H9 (cell line): ENCODE data around the gene TMC1. TPM values are rescaled to one million over a fixed set of nuclear protein-coding genes. Genes with fewer than 3 reads are reported as not detected.

Experiments
- DNase-seq: peaks from one replicate; pipeline ENCODE4 v3.0.0-alpha.2; 2017
- H2AFZ ChIP-seq: one replicate; pipeline ENCODE4 v1.6.1; 2013; ENCODE audit warnings: mild to moderate bottlenecking, low read length, control low read depth, moderate library complexity
- H2AK5ac ChIP-seq: 2 replicates; pipeline ENCODE4 v1.6.1; 2013; ENCODE audit warnings: low read length, control low read depth, mixed read lengths; ENCODE audit not compliant: insufficient read length
- H2BK120ac ChIP-seq: one replicate; pipeline ENCODE4 v1.6.1; 2013; ENCODE audit warnings: low read depth, mild to moderate bottlenecking, low read length, control low read depth, inconsistent platforms; ENCODE audit not compliant: poor library complexity, severe bottlenecking
- H2BK12ac ChIP-seq: 2 replicates; pipeline ENCODE4 v1.6.1; 2013; ENCODE audit warnings: low read length, control low read depth, mixed read lengths, low read depth; ENCODE audit not compliant: insufficient read length
- H2BK15ac ChIP-seq: 2 replicates; pipeline ENCODE4 v1.6.1; 2013; ENCODE audit warnings: low read depth, low read length, control low read depth
- H2BK20ac ChIP-seq: one replicate; pipeline ENCODE4 v1.6.1; 2013; ENCODE audit warnings: low read depth, mild to moderate bottlenecking, low read length, control low read depth, inconsistent platforms; ENCODE audit not compliant: poor library complexity, severe bottlenecking
- H2BK5ac ChIP-seq: 2 replicates; pipeline ENCODE4 v1.6.1; 2013; ENCODE audit warnings: low read length, control low read depth, mixed read lengths; ENCODE audit not compliant: insufficient read length
- H3K14ac ChIP-seq: 2 replicates; pipeline ENCODE4 v1.6.1; 2013; ENCODE audit warnings: low read length, control low read depth; ENCODE audit not compliant: insufficient read depth
- H3K18ac ChIP-seq: 2 replicates; pipeline ENCODE4 v1.6.1; 2013; ENCODE audit warnings: low read depth, mild to moderate bottlenecking, mixed read lengths, low read length, control low read depth; ENCODE audit not compliant: insufficient read length
- H3K23ac ChIP-seq: 2 replicates; pipeline ENCODE4 v1.6.1; 2013; ENCODE audit warnings: low read length, control low read depth, mixed read lengths, low read depth; ENCODE audit not compliant: insufficient read length
- H3K23me2 ChIP-seq: 2 replicates; pipeline ENCODE4 v1.6.1; 2013; ENCODE audit warnings: low read depth, mild to moderate bottlenecking, mixed read lengths, low read length, control low read depth; ENCODE audit not compliant: insufficient read length, poor library complexity, severe bottlenecking
- H3K27ac ChIP-seq: 2 replicates; pipeline ENCODE4 v1.5.1; 2013; ENCODE audit warnings: low read length, control low read depth, mixed read lengths, low read depth; ENCODE audit not compliant: insufficient read length
- H3K27me3 ChIP-seq: 2 replicates; pipeline ENCODE4 v1.6.1; 2013; ENCODE audit warnings: low read length, control low read depth, inconsistent platforms; ENCODE audit not compliant: insufficient read depth
- H3K4ac ChIP-seq: 2 replicates; pipeline ENCODE4 v1.6.1; 2013; ENCODE audit warnings: low read depth, mild to moderate bottlenecking, control low read depth, inconsistent platforms, low read length, moderate library complexity
- H3K4me1 ChIP-seq: 2 replicates; pipeline ENCODE4 v1.6.1; 2013; ENCODE audit warnings: low read length, control low read depth, inconsistent platforms; ENCODE audit not compliant: insufficient read depth
- H3K4me2 ChIP-seq: 2 replicates; pipeline ENCODE4 v1.6.1; 2013; ENCODE audit warnings: low read length, control low read depth, mixed read lengths; ENCODE audit not compliant: insufficient read length, insufficient read depth
- H3K56ac ChIP-seq: 2 replicates; pipeline ENCODE4 v1.6.1; 2013; ENCODE audit warnings: low read depth, mild to moderate bottlenecking, mixed read lengths, low read length, control low read depth; ENCODE audit not compliant: insufficient read length
- H3K79me1 ChIP-seq: 2 replicates; pipeline ENCODE4 v1.6.1; 2013; ENCODE audit warnings: low read depth, mild to moderate bottlenecking, moderate library complexity, low read length, control low read depth, inconsistent platforms; ENCODE audit not compliant: insufficient read depth, poor library complexity, severe bottlenecking
- H3K79me2 ChIP-seq: 2 replicates; pipeline ENCODE4 v1.6.1; 2013; ENCODE audit warnings: low read length, control low read depth, inconsistent platforms; ENCODE audit not compliant: insufficient read depth
- H3K9ac ChIP-seq: 2 replicates; pipeline ENCODE4 v1.6.1; 2013; ENCODE audit warnings: low read length, control low read depth, mixed read lengths; ENCODE audit not compliant: insufficient read length; ENCODE audit errors: extremely low read depth
- H3K9me3 ChIP-seq: one replicate; pipeline ENCODE4 v1.6.1; 2013; ENCODE audit warnings: low read depth, low read length, inconsistent platforms; ENCODE audit not compliant: control insufficient read depth
- H3T11ph ChIP-seq: one replicate; pipeline ENCODE4 v1.6.1; 2013; ENCODE audit warnings: mild to moderate bottlenecking, low read length, control low read depth, inconsistent platforms
- H4K20me1 ChIP-seq: one replicate; pipeline ENCODE4 v1.6.1; 2013; ENCODE audit not compliant: control insufficient read depth, insufficient read length, insufficient read depth
- H4K5ac ChIP-seq: 2 replicates; pipeline ENCODE4 v1.6.1; 2013; ENCODE audit warnings: low read depth, mild to moderate bottlenecking, mixed read lengths, low read length, control low read depth; ENCODE audit not compliant: insufficient read length
- H4K8ac ChIP-seq: replicated peaks from 2 replicates; pipeline ENCODE4 v1.6.1; 2013; ENCODE audit warnings: low read length, control low read depth, mixed read lengths, low read depth; ENCODE audit not compliant: insufficient read length
- H4K91ac ChIP-seq: 2 replicates; pipeline ENCODE4 v1.6.1; 2013; ENCODE audit warnings: low read depth, mild to moderate bottlenecking, moderate library complexity, mixed read lengths, low read length, control low read depth; ENCODE audit not compliant: insufficient read length
- H3K27ac Mint-ChIP-seq, 3 experiments: 2 replicates in 2 of 3; 3 replicates in 1 of 3; pipeline ENCODE4 v1.8.0; 2020 to 2021; ENCODE audit warnings: mixed read lengths in 3 of 3, mild to moderate bottlenecking in 1 of 3, moderate library complexity in 1 of 3
- H3K27me3 Mint-ChIP-seq: 2 replicates; pipeline ENCODE4 v1.8.0; 2021; ENCODE audit warnings: low read depth, mild to moderate bottlenecking, moderate library complexity, mixed read lengths
- H3K36me3 Mint-ChIP-seq, 3 experiments: 2 replicates in 2 of 3; 3 replicates in 1 of 3; pipeline ENCODE4 v1.8.0; 2020 to 2021; ENCODE audit warnings: low read depth in 3 of 3, mixed read lengths in 3 of 3; ENCODE audit not compliant: insufficient read depth in 1 of 3
- H3K4me1 Mint-ChIP-seq, 2 experiments: 2 replicates each; pipeline ENCODE4 v1.8.0; 2020; ENCODE audit warnings: mixed read lengths in 2 of 2
- H3K4me3 Mint-ChIP-seq, 2 experiments: 2 replicates in 1 of 2; 3 replicates in 1 of 2; pipeline ENCODE4 v1.8.0; 2020 to 2021; ENCODE audit warnings: mild to moderate bottlenecking in 2 of 2, mixed read lengths in 2 of 2, moderate library complexity in 1 of 2
- H3K9me3 Mint-ChIP-seq, 2 experiments: 2 replicates in 1 of 2; 3 replicates in 1 of 2; pipeline ENCODE4 v1.8.0; 2020; ENCODE audit warnings: mild to moderate bottlenecking in 2 of 2, mixed read lengths in 2 of 2, moderate library complexity in 1 of 2
- CTCF ChIP-seq: fragments of 200-600 bp; sonication (generic); conservative IDR thresholded peaks from 3 replicates; pipeline ENCODE4 v1.8.0; 2021; ENCODE audit warnings: antibody characterized with exemption, mild to moderate bottlenecking
- total RNA-seq: library from RNA; stranded (reverse); gene quantifications from 2 replicates; pipeline ENCODE4 v1.2.1, GENCODE V29; 2021

The TMC1 gene
- total RNA-seq, 1 experiment from 2014 or later: 2.4 TPM

DNA sequence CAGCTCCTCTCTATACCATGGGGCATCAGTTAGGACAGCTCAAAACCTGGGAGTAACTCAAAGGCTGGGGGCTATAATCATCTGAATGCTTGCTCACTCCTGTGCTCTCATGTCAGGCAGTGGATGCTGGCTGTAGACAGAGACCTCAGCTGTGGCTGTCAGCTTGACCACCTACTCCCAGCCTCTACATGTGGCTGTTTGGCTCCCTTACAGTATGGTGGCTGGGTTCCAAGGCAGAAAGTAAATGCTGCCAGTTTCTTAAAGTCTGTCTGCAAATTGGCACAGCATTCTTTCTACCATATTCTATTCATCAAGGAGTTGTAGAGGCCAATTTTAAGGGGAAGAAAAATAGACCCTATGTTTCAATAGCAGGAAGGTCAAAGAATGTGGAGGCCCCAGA, 66.9 kb downstream of the TMC1 start:
- no peak overlapping the region for H3K4me2 ChIP-seq
- H4K8ac ChIP-seq: no peak overlapping the region
- H3K56ac ChIP-seq: no peak overlapping the region
- H3K79me2 ChIP-seq: no peaks in the 10 kb centered on the region
- H3K4me1 ChIP-seq: peaks cover 5% of the 10 kb centered on the region
- H2BK12ac ChIP-seq: no peak overlapping the region
- H3K27me3 Mint-ChIP-seq: no peaks in the 10 kb centered on the region
- H3K27ac Mint-ChIP-seq: no peak overlapping the region
- no peak for DNase-seq
- no peak overlapping the region for H3K4ac ChIP-seq
- H3T11ph ChIP-seq: no peak overlapping the region
- H3K23ac ChIP-seq: no peak overlapping the region
- no peak overlapping the region for H3K14ac ChIP-seq
- H3K27me3 ChIP-seq: no peaks in the 10 kb centered on the region
- no peak overlapping the region for H3K4me3 Mint-ChIP-seq
- no peak overlapping the region for H4K91ac ChIP-seq
- no peak overlapping the region for H4K5ac ChIP-seq
- no peaks in the 10 kb centered on the region for H3K23me2 ChIP-seq
- H2BK15ac ChIP-seq: no peak overlapping the region
- H3K27ac ChIP-seq: no peak overlapping the region
- no peaks in the 10 kb centered on the region for H3K9me3 ChIP-seq
- no peak overlapping the region for H2BK120ac ChIP-seq
- H3K9ac ChIP-seq: no peak overlapping the region
- no peak overlapping the region for H2BK5ac ChIP-seq
- H3K4me1 Mint-ChIP-seq: peaks cover 13 to 18% of the 10 kb centered on the region in 2 experiments
- H2BK20ac ChIP-seq: no peak overlapping the region
- H3K18ac ChIP-seq: no peak overlapping the region
- no peak for TF ChIP-seq CTCF
- no peaks in the 10 kb centered on the region for H3K36me3 Mint-ChIP-seq
- no peak overlapping the region for H2AK5ac ChIP-seq
- no peaks in the 10 kb centered on the region for H4K20me1 ChIP-seq
- no peaks in the 10 kb centered on the region for H3K79me1 ChIP-seq
- H2AFZ ChIP-seq: no peak overlapping the region
- H3K9me3 Mint-ChIP-seq: no peaks in the 10 kb centered on the region
